ENCODE measurements around the gene DGKI. TPM values are rescaled to one million over a fixed set of nuclear protein-coding genes. Genes with fewer than 3 reads are reported as not detected.

DGKI gene
- total RNA-seq, 1 experiment from 2014 or later: 0.15 TPM

DNA sequence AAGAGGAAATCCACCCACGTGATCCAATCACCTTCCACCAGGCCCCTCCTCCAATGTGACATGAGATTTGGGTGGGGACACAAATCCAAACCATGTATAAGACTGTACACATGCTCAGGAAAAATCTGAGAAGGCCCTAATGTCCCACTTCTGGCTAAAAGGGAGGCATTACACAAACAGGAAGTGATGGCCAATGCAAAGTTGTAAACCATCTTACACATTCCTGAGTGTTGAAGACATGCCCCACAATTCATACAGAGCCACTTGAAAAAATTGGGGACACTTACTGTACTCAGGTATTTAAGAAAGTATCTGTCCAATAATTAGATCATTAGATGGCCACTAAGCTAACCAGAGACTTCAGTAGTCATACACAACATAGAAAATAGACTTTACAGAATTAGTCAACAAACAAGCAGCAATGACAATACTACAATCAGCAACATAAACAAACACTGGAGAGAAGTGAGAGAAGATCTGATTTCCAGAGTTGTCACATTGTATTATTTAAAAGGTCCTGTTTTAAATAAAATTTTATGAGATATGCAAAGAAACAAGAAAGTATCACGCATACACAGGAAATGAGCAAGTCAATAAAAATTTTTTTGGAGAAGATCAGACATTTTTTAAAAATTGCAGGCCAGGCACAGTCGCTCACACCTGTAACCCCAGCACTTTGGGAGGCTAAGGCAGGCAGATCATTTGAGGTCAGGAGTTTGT, 143.3 kb downstream of the DGKI start:
- Histone ChIP-seq H3K27me3 (ENCODE audit: insufficient read depth, low read length) (no peaks in the 10 kb centered on the region), H4K20me1 (ENCODE audit: insufficient read depth) (no peaks in the 10 kb centered on the region), H3K9me2 (ENCODE audit: insufficient read depth) (no peaks in the 10 kb centered on the region), H3K27ac (ENCODE audit: low read depth, low read length) (no peak overlapping the region), H3K79me2 (ENCODE audit: insufficient read depth, low read length) (no peaks in the 10 kb centered on the region), H3K4me2 (ENCODE audit: low read length) (no peak overlapping the region), H3K9me3 (ENCODE audit: control insufficient read depth in 1 of 2, insufficient read depth in 1 of 2, low read depth in 1 of 2, low read length in 2 of 2) (no peaks in the 10 kb centered on the region), H3K4me3 (replicated peaks in 1 of 2; ENCODE audit: low read depth in 1 of 2, low read length in 2 of 2) (no peak overlapping the region), H3K9ac (ENCODE audit: low read length) (no peak overlapping the region), H3K4me1 (ENCODE audit: control insufficient read depth in 1 of 2, insufficient read depth in 2 of 2, low read length in 2 of 2) (no peaks in the 10 kb centered on the region), H3K36me3 (ENCODE audit: control insufficient read depth in 1 of 2, insufficient read depth in 2 of 2, low read length in 2 of 2) (no peaks in the 10 kb centered on the region), H2AFZ (ENCODE audit: low read depth, low read length, poor library complexity, severe bottlenecking) (no peak overlapping the region)
- ATAC-seq (no peak), DNase-seq (ENCODE audit: low read depth, low spot score) (no peak)
- POLR2A ChIA-PET: no interaction called here
- CTCF ChIA-PET: no interaction called here
- TF ChIP-seq ZNF274 (IDR thresholded peaks at IDR 0.05; ENCODE audit: low read depth, low read length) (no peak), POLR2AphosphoS5 (IDR thresholded peaks at IDR 0.05; ENCODE audit: low read depth, low read length) (no peak), EZH2phosphoT487 (IDR thresholded peaks at IDR 0.05; ENCODE audit: borderline replicate concordance) (no peak), FOSL1 (IDR thresholded peaks at IDR 0.05; ENCODE audit: low read depth) (no peak), EGR1 (IDR thresholded peaks at IDR 0.05; ENCODE audit: low read depth) (no peak), ELF1 (IDR thresholded peaks at IDR 0.05; ENCODE audit: borderline replicate concordance, low read depth) (no peak), CEBPB (IDR thresholded peaks at IDR 0.05; ENCODE audit: low read depth) (no peak), POLR2A (IDR thresholded peaks at IDR 0.05; ENCODE audit: borderline replicate concordance, extremely low read depth, insufficient read depth, insufficient read length) (no peak), SIN3A (IDR thresholded peaks at IDR 0.05; ENCODE audit: low read depth) (no peak), RAD21 (IDR thresholded peaks at IDR 0.05; ENCODE audit: low read depth) (no peak), CBX3 (IDR thresholded peaks at IDR 0.05; ENCODE audit: low read depth) (no peak), SP1 (IDR thresholded peaks at IDR 0.05; ENCODE audit: low read depth) (no peak), JUND (IDR thresholded peaks at IDR 0.05) (no peak), ZFX (IDR thresholded peaks at IDR 0.05) (no peak), TCF7L2 (IDR thresholded peaks at IDR 0.05; ENCODE audit: borderline replicate concordance, extremely low read depth, insufficient read depth, insufficient read length) (no peak), YY1 (IDR thresholded peaks at IDR 0.05; ENCODE audit: extremely low read depth, insufficient replicate concordance, low read depth, low read length) (no peak)
- TF ChIP-seq, protein P1, sequence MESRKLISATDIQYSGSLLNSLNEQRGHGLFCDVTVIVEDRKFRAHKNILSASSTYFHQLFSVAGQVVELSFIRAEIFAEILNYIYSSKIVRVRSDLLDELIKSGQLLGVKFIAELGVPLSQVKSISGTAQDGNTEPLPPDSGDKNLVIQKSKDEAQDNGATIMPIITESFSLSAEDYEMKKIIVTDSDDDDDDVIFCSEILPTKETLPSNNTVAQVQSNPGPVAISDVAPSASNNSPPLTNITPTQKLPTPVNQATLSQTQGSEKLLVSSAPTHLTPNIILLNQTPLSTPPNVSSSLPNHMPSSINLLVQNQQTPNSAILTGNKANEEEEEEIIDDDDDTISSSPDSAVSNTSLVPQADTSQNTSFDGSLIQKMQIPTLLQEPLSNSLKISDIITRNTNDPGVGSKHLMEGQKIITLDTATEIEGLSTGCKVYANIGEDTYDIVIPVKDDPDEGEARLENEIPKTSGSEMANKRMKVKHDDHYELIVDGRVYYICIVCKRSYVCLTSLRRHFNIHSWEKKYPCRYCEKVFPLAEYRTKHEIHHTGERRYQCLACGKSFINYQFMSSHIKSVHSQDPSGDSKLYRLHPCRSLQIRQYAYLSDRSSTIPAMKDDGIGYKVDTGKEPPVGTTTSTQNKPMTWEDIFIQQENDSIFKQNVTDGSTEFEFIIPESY (IDR thresholded peaks at IDR 0.05; ENCODE audit: extremely low read depth, insufficient replicate concordance, low read length): no peak
- TF ChIP-seq, protein P2, sequence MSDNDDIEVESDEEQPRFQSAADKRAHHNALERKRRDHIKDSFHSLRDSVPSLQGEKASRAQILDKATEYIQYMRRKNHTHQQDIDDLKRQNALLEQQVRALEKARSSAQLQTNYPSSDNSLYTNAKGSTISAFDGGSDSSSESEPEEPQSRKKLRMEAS (IDR thresholded peaks at IDR 0.05): no peak
- TF ChIP-seq, protein P3, sequence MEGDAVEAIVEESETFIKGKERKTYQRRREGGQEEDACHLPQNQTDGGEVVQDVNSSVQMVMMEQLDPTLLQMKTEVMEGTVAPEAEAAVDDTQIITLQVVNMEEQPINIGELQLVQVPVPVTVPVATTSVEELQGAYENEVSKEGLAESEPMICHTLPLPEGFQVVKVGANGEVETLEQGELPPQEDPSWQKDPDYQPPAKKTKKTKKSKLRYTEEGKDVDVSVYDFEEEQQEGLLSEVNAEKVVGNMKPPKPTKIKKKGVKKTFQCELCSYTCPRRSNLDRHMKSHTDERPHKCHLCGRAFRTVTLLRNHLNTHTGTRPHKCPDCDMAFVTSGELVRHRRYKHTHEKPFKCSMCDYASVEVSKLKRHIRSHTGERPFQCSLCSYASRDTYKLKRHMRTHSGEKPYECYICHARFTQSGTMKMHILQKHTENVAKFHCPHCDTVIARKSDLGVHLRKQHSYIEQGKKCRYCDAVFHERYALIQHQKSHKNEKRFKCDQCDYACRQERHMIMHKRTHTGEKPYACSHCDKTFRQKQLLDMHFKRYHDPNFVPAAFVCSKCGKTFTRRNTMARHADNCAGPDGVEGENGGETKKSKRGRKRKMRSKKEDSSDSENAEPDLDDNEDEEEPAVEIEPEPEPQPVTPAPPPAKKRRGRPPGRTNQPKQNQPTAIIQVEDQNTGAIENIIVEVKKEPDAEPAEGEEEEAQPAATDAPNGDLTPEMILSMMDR (IDR thresholded peaks at IDR 0.05 in 2 of 3, conservative IDR thresholded peaks at IDR 0.05 in 1 of 3; ENCODE audit: borderline replicate concordance in 1 of 3, insufficient read depth in 1 of 3, low read depth in 2 of 3, low read length in 2 of 3): no peak
- TF ChIP-seq, protein P4, sequence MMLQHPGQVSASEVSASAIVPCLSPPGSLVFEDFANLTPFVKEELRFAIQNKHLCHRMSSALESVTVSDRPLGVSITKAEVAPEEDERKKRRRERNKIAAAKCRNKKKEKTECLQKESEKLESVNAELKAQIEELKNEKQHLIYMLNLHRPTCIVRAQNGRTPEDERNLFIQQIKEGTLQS (IDR thresholded peaks at IDR 0.05): no peak
- RAD21 ChIA-PET (ENCODE audit: low non-redundant PET in 1 of 2, low total read pairs in 2 of 2, uncharacterized antibody in 2 of 2, unreplicated experiment in 2 of 2): no interaction called here
- intact Hi-C loops (cut with micrococcal nuclease): no loop called here
- no TSS peak for BruUV-seq (replicated peaks)

Measured in HCT116 (cell line).